Liver (tissue), 9 donors: ENCODE results near the gene GNAO1. TPM values are rescaled to one million over a fixed set of nuclear protein-coding genes. Genes with fewer than 3 reads are reported as not detected.

Experiments
- DNase-seq: peaks from one replicate; pipeline ENCODE4 v3.0.0-alpha.2; 2017; ENCODE audit warnings: low spot score
- H3K27ac ChIP-seq, 2 donors: one replicate each; pipeline ENCODE4 v1.7.0; 2013; ENCODE audit warnings: inconsistent platforms in 2 of 2, low read length in 2 of 2, control low read depth in 1 of 2, low read depth in 1 of 2, mild to moderate bottlenecking in 1 of 2
- H3K27me3 ChIP-seq, 4 donors: one replicate each; pipeline versions ENCODE4 v1.6.1 to v1.7.0; 2013; ENCODE audit warnings: low read length in 3 of 4, inconsistent platforms in 1 of 4, mild to moderate bottlenecking in 1 of 4, moderate library complexity in 1 of 4; ENCODE audit not compliant: control insufficient read depth in 4 of 4, insufficient read depth in 4 of 4
- H3K36me3 ChIP-seq, 4 donors: one replicate each; pipeline versions ENCODE4 v1.6.1 to v1.7.0; 2013; ENCODE audit warnings: low read length in 3 of 4, mild to moderate bottlenecking in 3 of 4, low read depth in 1 of 4, moderate library complexity in 1 of 4; ENCODE audit not compliant: control insufficient read depth in 4 of 4, insufficient read depth in 3 of 4
- H3K4me1 ChIP-seq, 4 donors: one replicate each; pipeline versions ENCODE4 v1.6.1 to v1.7.0; 2013; ENCODE audit warnings: low read length in 3 of 4, mild to moderate bottlenecking in 3 of 4, moderate library complexity in 1 of 4; ENCODE audit not compliant: control insufficient read depth in 4 of 4, insufficient read depth in 4 of 4
- H3K4me3 ChIP-seq, 3 donors: one replicate each; pipeline versions ENCODE4 v1.6.1 to v1.7.0; 2013; ENCODE audit warnings: low read length in 3 of 3, control low read depth in 1 of 3, low read depth in 1 of 3, mild to moderate bottlenecking in 1 of 3
- H3K9ac ChIP-seq, 2 donors: one replicate each; pipeline ENCODE4 v1.7.0; 2013; ENCODE audit warnings: low read length in 2 of 2, mild to moderate bottlenecking in 2 of 2, moderate library complexity in 2 of 2, control low read depth in 1 of 2, low read depth in 1 of 2
- H3K9me3 ChIP-seq, 4 donors: one replicate each; pipeline versions ENCODE4 v1.6.1 to v1.7.0; 2013; ENCODE audit warnings: low read length in 3 of 4; ENCODE audit not compliant: control insufficient read depth in 4 of 4
- EGR1 ChIP-seq, 2 donors: IDR thresholded peaks; 2 replicates each; pipeline ENCODE4 v1.6.1; 2016 to 2018; ENCODE audit warnings: antibody characterized with exemption in 2 of 2, low read depth in 2 of 2
- FOXA1 ChIP-seq: IDR thresholded peaks from 2 replicates; pipeline ENCODE4 v1.6.1; 2016; ENCODE audit warnings: antibody characterized with exemption
- HNF4A ChIP-seq, 2 donors: conservative IDR thresholded peaks; 2 replicates each; pipeline ENCODE4 v1.6.1; 2016; ENCODE audit warnings: antibody characterized with exemption in 2 of 2, mild to moderate bottlenecking in 2 of 2
- HNF4G ChIP-seq: IDR thresholded peaks from 2 replicates; pipeline ENCODE4 v1.6.1; 2016; ENCODE audit warnings: antibody characterized with exemption
- JUND ChIP-seq, 2 donors: IDR thresholded peaks; 2 replicates each; pipeline ENCODE4 v1.6.1; 2016; ENCODE audit warnings: antibody characterized with exemption in 2 of 2
- NR2F2 ChIP-seq: IDR thresholded peaks from 2 replicates; pipeline ENCODE4 v1.6.1; 2016; ENCODE audit warnings: antibody characterized with exemption
- RAD21 ChIP-seq, 2 donors: IDR thresholded peaks; 2 replicates each; pipeline ENCODE4 v1.6.1; 2016; ENCODE audit warnings: antibody characterized with exemption in 2 of 2, mild to moderate bottlenecking in 2 of 2
- RXRA ChIP-seq, 2 donors: IDR thresholded peaks; 2 replicates each; pipeline ENCODE4 v1.6.1; 2017 to 2018; ENCODE audit warnings: antibody characterized with exemption in 2 of 2, mild to moderate bottlenecking in 1 of 2
- SP1 ChIP-seq: IDR thresholded peaks from 2 replicates; pipeline ENCODE4 v1.6.1; 2018; ENCODE audit warnings: antibody characterized with exemption, mild to moderate bottlenecking
- TAF1 ChIP-seq: conservative IDR thresholded peaks from 2 replicates; pipeline ENCODE4 v1.6.1; 2016; ENCODE audit warnings: antibody characterized with exemption, mild to moderate bottlenecking
- YY1 ChIP-seq: IDR thresholded peaks from 2 replicates; pipeline ENCODE4 v1.6.1; 2016; ENCODE audit warnings: antibody characterized with exemption, mild to moderate bottlenecking
- WGBS: extraction: QIAGEN DNeasy Blood & Tissue Kit; methylation state at CpG from one replicate; pipeline ENCODE4 v1.1.7; 2013; 5-methylcytosine and 5-hydroxymethylcytosine counted together
- polyA plus RNA-seq, 2 donors: library from polyadenylated mRNA; stranded (reverse) in 1 of 2; unstranded in 1 of 2; fragments of 200-250 nt in 1 of 2; fragments of >200 nt in 1 of 2; fragmentation: Nextera tagmentation in 1 of 2; extraction: Ambion mirVana in 1 of 2; gene quantifications; one replicate each; pipeline versions ENCODE4 v1.2.1 to v1.2.3, GENCODE V29; 2013 to 2015
- total RNA-seq, 2 donors: library from RNA; depleted of rRNA; stranded (reverse); fragments of >200 nt; gene quantifications; one replicate each; pipeline ENCODE4 v1.2.3, GENCODE V29; 2014
- TF ChIP-seq, protein P1 (sequence below): IDR thresholded peaks from 2 replicates; pipeline ENCODE4 v1.6.1; 2016; ENCODE audit warnings: antibody characterized with exemption
- TF ChIP-seq, protein P2 (sequence below): fragments of 150-350 bp; IDR thresholded peaks from 2 replicates; pipeline ENCODE4 v1.5.1; 2017; ENCODE audit warnings: improper control_type of control experiment, low read depth, low read length; ENCODE audit not compliant: missing input control
- TF ChIP-seq, protein P3 (sequence below): IDR thresholded peaks from 2 replicates; pipeline ENCODE4 v1.6.1; 2016; ENCODE audit warnings: antibody characterized with exemption, mild to moderate bottlenecking
- TF ChIP-seq, protein P4 (sequence below): IDR thresholded peaks from 2 replicates; pipeline ENCODE4 v1.6.1; 2016; ENCODE audit warnings: antibody characterized with exemption
- donor health status: healthy.
- donor health status: healthy.
- donor health status: healthy.
- donor health status: healthy.
- donor health status: healthy.

Gene GNAO1
- total and polyA plus RNA-seq, 4 donors, result 0.61 to 15.1 (median 7.0) TPM

DNA sequence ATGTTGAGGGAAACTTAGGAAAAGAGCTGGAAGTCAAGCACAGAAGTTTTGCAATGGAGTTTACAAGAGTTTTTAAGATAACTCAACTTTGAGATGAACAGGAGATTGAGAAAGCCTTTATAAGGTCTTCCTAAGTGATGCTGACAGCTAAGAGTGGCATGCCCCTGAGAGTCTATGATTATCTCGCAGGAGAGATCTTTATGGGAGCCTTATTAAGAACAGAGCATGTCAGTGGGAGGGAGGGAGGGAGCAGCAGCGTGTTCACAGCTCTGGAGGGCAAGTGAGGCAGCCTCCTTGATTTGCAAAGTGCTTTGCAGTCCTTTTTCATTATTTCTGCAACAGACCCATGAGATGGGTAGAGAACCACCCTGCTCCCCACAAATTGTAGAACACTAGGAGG is 30.7 kb downstream of the GNAO1 start:
- TF ChIP-seq HNF4A (conservative IDR thresholded peaks at IDR 0.05), result no peak
- TF ChIP-seq EGR1 (IDR thresholded peaks at IDR 0.05; ENCODE audit: low read depth in 2 of 2), result no peak

DNA sequence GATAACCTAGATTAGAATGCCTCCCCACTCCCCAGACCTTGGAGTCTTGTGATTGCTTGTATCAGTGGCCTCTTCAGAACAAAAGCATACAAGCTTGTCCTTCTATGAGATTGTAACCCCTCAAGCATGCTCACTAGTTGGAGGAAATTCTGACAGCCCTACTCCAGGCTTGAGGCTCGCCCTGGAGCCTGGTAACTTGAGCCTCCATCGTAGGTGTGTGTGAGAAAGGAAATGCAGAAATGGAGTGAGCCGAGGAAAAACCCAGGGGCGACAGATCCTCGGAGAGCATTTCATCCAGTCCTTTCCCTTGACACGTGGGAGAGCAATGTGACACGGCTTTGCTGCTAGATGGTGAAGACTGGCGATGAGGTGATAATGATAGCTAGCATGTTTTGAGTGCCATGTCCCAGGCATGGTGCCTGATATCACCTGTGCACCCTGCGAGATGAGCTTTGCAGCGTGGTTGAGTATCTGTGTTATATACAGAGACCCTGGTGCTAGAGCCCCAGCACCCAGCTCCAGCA is 31.2 kb downstream of the GNAO1 start:
- H3K4me1 ChIP-seq, result peaks cover 7 to 25% (median 11%) of the 10 kb centered on the region in 4 donors
- H3K27ac ChIP-seq, result no peak overlapping the region
- H3K9ac ChIP-seq, result no peak overlapping the region
- no peak for DNase-seq
- TF ChIP-seq SP1 (no peak), HNF4G (no peak), RXRA (IDR thresholded peaks at IDR 0.05) (no peak), EGR1 (IDR thresholded peaks at IDR 0.05; ENCODE audit: low read depth in 2 of 2) (no peak)
- TF ChIP-seq, protein P1, sequence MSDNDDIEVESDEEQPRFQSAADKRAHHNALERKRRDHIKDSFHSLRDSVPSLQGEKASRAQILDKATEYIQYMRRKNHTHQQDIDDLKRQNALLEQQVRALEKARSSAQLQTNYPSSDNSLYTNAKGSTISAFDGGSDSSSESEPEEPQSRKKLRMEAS, result no peak
- TF ChIP-seq, protein P2, sequence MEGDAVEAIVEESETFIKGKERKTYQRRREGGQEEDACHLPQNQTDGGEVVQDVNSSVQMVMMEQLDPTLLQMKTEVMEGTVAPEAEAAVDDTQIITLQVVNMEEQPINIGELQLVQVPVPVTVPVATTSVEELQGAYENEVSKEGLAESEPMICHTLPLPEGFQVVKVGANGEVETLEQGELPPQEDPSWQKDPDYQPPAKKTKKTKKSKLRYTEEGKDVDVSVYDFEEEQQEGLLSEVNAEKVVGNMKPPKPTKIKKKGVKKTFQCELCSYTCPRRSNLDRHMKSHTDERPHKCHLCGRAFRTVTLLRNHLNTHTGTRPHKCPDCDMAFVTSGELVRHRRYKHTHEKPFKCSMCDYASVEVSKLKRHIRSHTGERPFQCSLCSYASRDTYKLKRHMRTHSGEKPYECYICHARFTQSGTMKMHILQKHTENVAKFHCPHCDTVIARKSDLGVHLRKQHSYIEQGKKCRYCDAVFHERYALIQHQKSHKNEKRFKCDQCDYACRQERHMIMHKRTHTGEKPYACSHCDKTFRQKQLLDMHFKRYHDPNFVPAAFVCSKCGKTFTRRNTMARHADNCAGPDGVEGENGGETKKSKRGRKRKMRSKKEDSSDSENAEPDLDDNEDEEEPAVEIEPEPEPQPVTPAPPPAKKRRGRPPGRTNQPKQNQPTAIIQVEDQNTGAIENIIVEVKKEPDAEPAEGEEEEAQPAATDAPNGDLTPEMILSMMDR, result no peak
- WGBS, result 88% methylated on average over 10 of the region's 10 CpGs
- H3K27me3 ChIP-seq, result no peaks in the 10 kb centered on the region
- no peaks in the 10 kb centered on the region for H3K9me3 ChIP-seq
- no peaks in the 10 kb centered on the region for H3K36me3 ChIP-seq
- no peak overlapping the region for H3K4me3 ChIP-seq

More for the DNA sequence above, 30.7 kb downstream of the GNAO1 start:
- no peak for DNase-seq
- WGBS, result 92% methylated on average over 2 of the region's 2 CpGs
- no peak overlapping the region for H3K27ac ChIP-seq
- H3K36me3 ChIP-seq, result no peaks in the 10 kb centered on the region
- H3K9me3 ChIP-seq, result no peaks in the 10 kb centered on the region
- H3K4me3 ChIP-seq, result no peak overlapping the region
- no peaks in the 10 kb centered on the region for H3K27me3 ChIP-seq
- no peak overlapping the region for H3K9ac ChIP-seq
- peaks cover 7 to 25% (median 11%) of the 10 kb centered on the region in 4 donors for H3K4me1 ChIP-seq

DNA sequence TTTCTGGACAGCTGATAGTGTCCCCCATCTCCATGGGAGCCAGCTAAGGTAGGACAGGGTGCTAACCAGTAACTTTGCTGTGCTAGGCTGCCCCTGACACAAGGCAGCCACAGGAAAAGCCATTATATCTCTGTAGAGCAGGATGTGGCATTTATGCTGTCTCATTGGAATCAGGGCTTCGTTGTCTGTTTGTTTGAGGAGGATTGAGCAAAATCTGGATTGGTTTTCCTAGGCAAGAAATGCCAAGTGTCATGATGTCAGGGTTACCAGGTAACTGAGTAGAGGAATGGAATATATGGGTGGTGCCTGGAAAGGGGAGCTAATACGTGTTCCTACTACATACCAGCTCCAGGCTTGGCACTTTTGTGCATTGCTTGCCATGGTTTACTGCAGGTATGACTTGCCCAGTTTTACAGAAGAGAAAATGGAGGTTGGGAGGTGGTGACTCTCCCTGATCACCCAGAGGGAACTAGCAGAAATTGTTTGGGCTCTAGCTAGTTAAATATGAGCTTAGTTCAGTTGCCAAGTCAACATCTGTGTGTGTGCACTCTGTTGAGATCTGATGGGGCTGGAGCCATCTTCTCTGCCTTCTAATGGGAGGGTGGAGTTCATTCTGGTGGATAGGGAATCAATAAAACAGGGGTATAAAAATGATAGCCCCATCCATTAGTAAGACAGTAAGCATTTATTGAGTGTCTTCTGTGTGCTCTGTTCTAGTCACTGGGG is 33.9 kb downstream of the GNAO1 start:
- H3K36me3 ChIP-seq, result peaks cover 0 to 2% (median 0%) of the 10 kb centered on the region in 4 donors
- no peaks in the 10 kb centered on the region for H3K9me3 ChIP-seq
- H3K9ac ChIP-seq, result no peak overlapping the region
- peaks cover 7 to 27% (median 11%) of the 10 kb centered on the region in 4 donors for H3K4me1 ChIP-seq
- H3K4me3 ChIP-seq, result no peak overlapping the region
- no peaks in the 10 kb centered on the region for H3K27me3 ChIP-seq
- peak overlapping the region; percentile 16 to 56 for H3K27ac ChIP-seq
- WGBS, result 24% methylated on average over 2 of the region's 2 CpGs
- DNase-seq, result no peak
- TF ChIP-seq RXRA (IDR thresholded peaks at IDR 0.05), result peak; percentile 36 to 71
- TF ChIP-seq, protein P2, result no peak
- TF ChIP-seq TAF1, result no peak
- TF ChIP-seq RAD21 (IDR thresholded peaks at IDR 0.05), result peak; percentile 36 to 41
- TF ChIP-seq SP1, result peak; percentile 53
- TF ChIP-seq, protein P3, sequence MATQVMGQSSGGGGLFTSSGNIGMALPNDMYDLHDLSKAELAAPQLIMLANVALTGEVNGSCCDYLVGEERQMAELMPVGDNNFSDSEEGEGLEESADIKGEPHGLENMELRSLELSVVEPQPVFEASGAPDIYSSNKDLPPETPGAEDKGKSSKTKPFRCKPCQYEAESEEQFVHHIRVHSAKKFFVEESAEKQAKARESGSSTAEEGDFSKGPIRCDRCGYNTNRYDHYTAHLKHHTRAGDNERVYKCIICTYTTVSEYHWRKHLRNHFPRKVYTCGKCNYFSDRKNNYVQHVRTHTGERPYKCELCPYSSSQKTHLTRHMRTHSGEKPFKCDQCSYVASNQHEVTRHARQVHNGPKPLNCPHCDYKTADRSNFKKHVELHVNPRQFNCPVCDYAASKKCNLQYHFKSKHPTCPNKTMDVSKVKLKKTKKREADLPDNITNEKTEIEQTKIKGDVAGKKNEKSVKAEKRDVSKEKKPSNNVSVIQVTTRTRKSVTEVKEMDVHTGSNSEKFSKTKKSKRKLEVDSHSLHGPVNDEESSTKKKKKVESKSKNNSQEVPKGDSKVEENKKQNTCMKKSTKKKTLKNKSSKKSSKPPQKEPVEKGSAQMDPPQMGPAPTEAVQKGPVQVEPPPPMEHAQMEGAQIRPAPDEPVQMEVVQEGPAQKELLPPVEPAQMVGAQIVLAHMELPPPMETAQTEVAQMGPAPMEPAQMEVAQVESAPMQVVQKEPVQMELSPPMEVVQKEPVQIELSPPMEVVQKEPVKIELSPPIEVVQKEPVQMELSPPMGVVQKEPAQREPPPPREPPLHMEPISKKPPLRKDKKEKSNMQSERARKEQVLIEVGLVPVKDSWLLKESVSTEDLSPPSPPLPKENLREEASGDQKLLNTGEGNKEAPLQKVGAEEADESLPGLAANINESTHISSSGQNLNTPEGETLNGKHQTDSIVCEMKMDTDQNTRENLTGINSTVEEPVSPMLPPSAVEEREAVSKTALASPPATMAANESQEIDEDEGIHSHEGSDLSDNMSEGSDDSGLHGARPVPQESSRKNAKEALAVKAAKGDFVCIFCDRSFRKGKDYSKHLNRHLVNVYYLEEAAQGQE, result peak; percentile 61
- TF ChIP-seq, protein P1, result peak; percentile 69
- TF ChIP-seq FOXA1, result no peak
- TF ChIP-seq, protein P4, sequence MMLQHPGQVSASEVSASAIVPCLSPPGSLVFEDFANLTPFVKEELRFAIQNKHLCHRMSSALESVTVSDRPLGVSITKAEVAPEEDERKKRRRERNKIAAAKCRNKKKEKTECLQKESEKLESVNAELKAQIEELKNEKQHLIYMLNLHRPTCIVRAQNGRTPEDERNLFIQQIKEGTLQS, result no peak
- no peak for TF ChIP-seq NR2F2
- TF ChIP-seq JUND (IDR thresholded peaks at IDR 0.05), result peak in 1 of 2 donors; percentile 67
- TF ChIP-seq EGR1 (IDR thresholded peaks at IDR 0.05; ENCODE audit: low read depth in 2 of 2), result peak in 1 of 2 donors; percentile 74
- TF ChIP-seq YY1, result peak; percentile 74
- TF ChIP-seq HNF4G, result no peak
